AG09309 (cell line): ENCODE measurements around the gene ZC2HC1C.

Source experiments
- DNase-seq: peaks from one replicate; pipeline ENCODE4 v3.0.0-alpha.2; 2010; ENCODE audit warnings: low read depth
- H3K4me3 ChIP-seq: 2 replicates; pipeline ENCODE4 v1.5.1; 2011; ENCODE audit warnings: mild to moderate bottlenecking, low read depth, low read length, moderate library complexity; ENCODE audit not compliant: control insufficient read depth
- TF ChIP-seq, protein P1 (sequence below): IDR thresholded peaks from 2 replicates; pipeline ENCODE4 v1.5.1; 2011; ENCODE audit warnings: mild to moderate bottlenecking, low read depth, low read length, inconsistent platforms; ENCODE audit not compliant: insufficient read depth, control insufficient read depth; ENCODE audit errors: missing control alignments

The ZC2HC1C gene

DNA sequence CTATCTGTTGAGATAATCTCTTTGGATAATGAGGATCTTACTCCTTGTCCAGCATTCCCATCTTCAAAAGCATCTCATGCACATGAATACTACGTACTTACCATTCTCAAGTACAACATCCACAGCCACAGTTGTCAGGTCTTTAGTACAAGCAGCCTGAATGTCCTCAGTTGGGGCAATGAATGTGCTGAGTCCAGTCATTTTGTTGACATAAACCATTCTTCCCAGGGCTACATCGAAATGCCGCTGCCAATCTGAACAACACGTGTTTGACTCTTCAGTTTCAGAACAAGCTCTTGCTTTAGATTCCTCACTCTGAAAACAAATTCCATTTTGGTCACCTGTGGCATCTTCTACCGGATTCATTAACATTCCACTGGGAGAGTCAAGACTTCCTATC lies 23.2 kb upstream of the ZC2HC1C start:
- DNase-seq = no peak
- H3K4me3 ChIP-seq = no peak overlapping the region
- TF ChIP-seq, protein P1, sequence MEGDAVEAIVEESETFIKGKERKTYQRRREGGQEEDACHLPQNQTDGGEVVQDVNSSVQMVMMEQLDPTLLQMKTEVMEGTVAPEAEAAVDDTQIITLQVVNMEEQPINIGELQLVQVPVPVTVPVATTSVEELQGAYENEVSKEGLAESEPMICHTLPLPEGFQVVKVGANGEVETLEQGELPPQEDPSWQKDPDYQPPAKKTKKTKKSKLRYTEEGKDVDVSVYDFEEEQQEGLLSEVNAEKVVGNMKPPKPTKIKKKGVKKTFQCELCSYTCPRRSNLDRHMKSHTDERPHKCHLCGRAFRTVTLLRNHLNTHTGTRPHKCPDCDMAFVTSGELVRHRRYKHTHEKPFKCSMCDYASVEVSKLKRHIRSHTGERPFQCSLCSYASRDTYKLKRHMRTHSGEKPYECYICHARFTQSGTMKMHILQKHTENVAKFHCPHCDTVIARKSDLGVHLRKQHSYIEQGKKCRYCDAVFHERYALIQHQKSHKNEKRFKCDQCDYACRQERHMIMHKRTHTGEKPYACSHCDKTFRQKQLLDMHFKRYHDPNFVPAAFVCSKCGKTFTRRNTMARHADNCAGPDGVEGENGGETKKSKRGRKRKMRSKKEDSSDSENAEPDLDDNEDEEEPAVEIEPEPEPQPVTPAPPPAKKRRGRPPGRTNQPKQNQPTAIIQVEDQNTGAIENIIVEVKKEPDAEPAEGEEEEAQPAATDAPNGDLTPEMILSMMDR = no peak

DNA sequence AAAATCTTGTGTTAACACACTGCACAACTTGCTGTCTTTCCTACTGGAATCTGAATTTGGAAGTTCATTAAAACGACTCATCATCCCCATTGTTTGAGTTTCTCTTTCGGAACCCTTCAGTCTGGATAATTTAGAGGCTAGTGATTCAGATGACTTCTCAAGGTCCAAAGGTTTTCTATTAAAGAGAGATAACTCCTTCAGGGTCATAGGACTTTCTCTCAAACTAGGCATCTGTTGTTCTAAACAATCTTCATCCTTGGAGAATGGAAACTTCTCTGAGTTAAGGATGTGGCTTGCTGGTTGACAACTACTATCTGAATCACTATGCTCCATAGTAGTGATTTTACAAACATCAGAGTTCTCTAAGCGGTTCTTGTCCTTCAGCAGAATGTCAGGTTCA lies 22.5 kb upstream of the ZC2HC1C start:
- no peak for DNase-seq
- TF ChIP-seq, protein P1 = no peak
- no peak overlapping the region for H3K4me3 ChIP-seq

DNA sequence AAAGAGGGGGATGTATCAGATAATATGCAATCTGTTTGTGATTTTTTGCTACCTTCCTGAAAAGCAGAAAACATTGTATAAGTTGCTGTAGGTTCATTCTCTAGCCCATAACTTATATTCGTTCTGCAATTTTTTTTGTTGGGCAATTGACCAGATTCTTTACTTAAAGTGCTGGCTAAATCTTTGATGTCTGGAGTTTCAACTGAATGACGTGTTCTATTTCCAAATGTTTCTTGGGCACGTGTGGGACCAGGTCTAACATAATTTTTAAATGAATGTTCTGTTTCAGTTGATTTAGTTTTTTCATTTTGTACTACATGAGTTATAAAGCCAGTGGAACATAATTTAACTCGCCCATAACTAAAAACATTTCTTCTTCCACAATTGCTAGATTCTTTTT lies 21.9 kb upstream of the ZC2HC1C start:
- no peak for DNase-seq
- TF ChIP-seq, protein P1 = no peak
- H3K4me3 ChIP-seq = no peak overlapping the region

DNA sequence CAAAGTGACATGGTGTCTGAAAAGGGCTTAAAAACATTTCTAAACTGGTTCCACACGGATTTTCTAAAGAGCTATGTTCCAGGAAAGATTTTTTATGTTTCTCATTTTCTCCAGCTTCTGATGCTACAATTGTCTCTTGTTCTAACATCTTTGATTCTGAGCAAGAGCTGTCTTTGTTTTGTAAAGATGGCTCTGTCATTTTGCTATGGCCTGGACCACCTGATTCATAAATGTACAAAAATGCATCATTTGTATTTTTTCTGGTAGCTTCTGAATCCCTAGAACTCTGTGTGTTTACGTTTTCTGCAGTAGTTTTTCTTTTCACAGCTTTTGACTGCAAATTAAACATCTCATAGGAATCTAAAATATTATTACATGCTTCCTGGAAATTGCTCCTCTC lies 21.3 kb upstream of the ZC2HC1C start:
- TF ChIP-seq, protein P1 = no peak
- no peak for DNase-seq
- H3K4me3 ChIP-seq = no peak overlapping the region

DNA sequence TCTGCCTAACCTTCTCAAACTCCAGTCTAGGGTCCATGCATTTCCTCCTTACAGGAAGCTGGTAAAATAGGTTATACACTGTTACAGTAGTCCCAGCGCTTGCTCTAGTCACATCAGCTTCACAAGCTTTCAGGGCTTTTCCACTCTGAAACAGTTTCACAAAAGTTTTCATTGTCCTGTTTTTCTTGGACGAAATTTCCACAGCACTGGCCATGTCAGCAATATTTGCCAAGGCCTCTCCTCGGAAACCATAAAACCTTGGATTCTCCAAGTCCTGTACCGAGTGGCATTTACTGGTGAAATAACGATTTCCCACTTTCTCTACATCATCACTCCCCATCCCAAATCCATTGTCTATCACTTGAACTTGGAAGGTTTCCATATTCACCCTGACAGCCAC lies 20.3 kb upstream of the ZC2HC1C start:
- no peak for DNase-seq
- H3K4me3 ChIP-seq = no peak overlapping the region
- TF ChIP-seq, protein P1 = no peak

DNA sequence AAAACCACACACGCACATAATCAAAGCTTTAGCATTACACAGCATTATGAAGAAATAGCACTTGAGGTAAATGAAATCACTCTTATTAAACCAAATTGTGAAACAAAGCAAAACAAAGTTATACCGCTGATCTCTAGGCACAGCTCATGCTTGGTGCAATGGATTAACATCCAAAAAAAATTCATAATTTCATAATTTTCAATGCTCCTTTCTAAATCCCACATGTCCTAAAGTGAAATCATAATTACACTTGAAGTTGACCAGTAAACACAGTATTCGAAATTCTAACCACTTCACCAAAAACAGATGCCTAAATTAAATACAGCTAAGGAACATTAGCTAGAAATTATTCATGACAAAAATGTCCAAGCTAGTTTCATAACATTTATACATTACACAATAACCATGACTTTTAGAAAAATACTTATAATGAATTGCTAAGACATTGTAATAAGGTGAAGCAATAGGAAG lies 19.7 kb upstream of the ZC2HC1C start:
- DNase-seq = peak; percentile 64
- TF ChIP-seq, protein P1 = no peak
- no peak overlapping the region for H3K4me3 ChIP-seq

DNA sequence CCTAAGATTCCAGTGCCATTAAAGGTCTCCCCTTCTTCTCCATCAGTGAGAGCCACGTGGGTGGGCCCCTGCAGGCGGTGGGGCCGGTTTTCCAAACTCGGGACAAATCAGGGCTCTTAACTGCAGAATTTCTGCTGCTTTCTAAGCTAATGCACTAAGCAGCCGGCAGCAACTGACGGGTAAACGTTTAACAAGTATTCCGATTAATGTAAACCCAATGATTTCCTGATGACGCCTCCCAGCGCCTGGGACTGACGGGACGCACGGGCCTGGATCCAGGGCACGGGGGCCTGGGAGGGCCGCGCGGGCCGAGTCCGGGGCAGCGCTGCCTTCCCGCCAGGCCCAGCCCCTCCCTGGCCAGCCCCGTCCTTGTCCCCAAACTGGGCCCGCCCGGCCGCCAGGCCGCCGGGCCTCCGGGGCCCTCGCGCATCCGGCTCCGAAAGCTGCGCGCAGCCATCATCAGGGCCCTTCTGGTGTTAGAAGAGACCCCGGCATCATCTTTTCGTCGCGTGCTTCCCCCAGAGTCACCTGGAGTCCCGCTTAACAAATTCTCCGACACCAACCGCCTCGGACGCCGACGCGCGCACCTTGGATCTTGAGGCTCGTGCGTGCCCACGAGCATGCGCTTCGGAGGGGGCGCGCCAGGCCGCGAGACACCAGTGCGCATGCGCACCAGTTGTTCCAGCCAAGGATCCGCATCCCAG lies 18.4 kb upstream of the ZC2HC1C start, which contains the start of gene MLH3:
TSS of gene MLH3 (minus strand) at position 616 of the 704 bp plus-strand sequence. CDS start 1,812 bp downstream, outside the sequence.
- TF ChIP-seq, protein P1 = no peak
- H3K4me3 ChIP-seq = peak within 1 kb of the TSS; percentile 14
- DNase-seq = no peak
